Kidney (tissue), 14 donors: Measurements from ENCODE around the gene SLC25A15. TPM values are rescaled to one million over a fixed set of nuclear protein-coding genes. Genes with fewer than 3 reads are reported as not detected.
"Not testable (repeated sequence)": the region's sequence is repeated elsewhere in the genome, so short reads cannot be mapped to it uniquely, and the experiment has no call there.

Experiments
- DNase-seq, 5 donors: peaks; one replicate each; pipeline ENCODE4 v3.0.0-alpha.2; 2013 to 2020
- FAIRE-seq: peaks from 2 replicates; lab custom pipeline; 2012; peaks lifted over from hg19 to GRCh38; lab: Jason Lieb, UNC
- H3K27ac ChIP-seq, 2 donors: one replicate each; pipeline ENCODE4 v1.7.0; 2013; ENCODE audit warnings: low read depth in 2 of 2, low read length in 2 of 2, inconsistent platforms in 1 of 2
- H3K27me3 ChIP-seq: one replicate; pipeline ENCODE4 v1.7.1; 2013; ENCODE audit warnings: low read length, inconsistent platforms; ENCODE audit not compliant: control insufficient read depth, insufficient read depth
- H3K36me3 ChIP-seq, 3 donors: one replicate each; pipeline versions ENCODE4 v1.7.0 to v1.7.1; 2013; ENCODE audit warnings: low read length in 3 of 3, control low read depth in 1 of 3, inconsistent platforms in 1 of 3; ENCODE audit not compliant: insufficient read depth in 3 of 3, control insufficient read depth in 2 of 3
- H3K4me1 ChIP-seq, 3 donors: one replicate each; pipeline versions ENCODE4 v1.7.0 to v1.7.1; 2013; ENCODE audit warnings: low read length in 3 of 3, inconsistent platforms in 1 of 3, low read depth in 1 of 3; ENCODE audit not compliant: control insufficient read depth in 2 of 3, insufficient read depth in 2 of 3
- H3K4me3 ChIP-seq, 3 donors: one replicate each; pipeline versions ENCODE4 v1.7.0 to v1.8.1; 2013; ENCODE audit warnings: low read length in 3 of 3, control low read depth in 1 of 3, inconsistent platforms in 1 of 3
- H3K9ac ChIP-seq, 3 donors: one replicate each; pipeline versions ENCODE4 v1.7.0 to v1.7.1; 2013; ENCODE audit warnings: low read length in 3 of 3, control low read depth in 1 of 3, inconsistent platforms in 1 of 3
- H3K9me3 ChIP-seq, 3 donors: one replicate each; pipeline versions ENCODE4 v1.7.0 to v1.7.1; 2013; ENCODE audit warnings: low read length in 3 of 3, control low read depth in 1 of 3, inconsistent platforms in 1 of 3; ENCODE audit not compliant: control insufficient read depth in 2 of 3, insufficient read depth in 1 of 3
- intact Hi-C: fragments of 100-400 bp; cut with DNase I; formaldehyde crosslinking; loops from one replicate; pipeline ENCODE4 v1.11.1; 2022
- microRNA-seq: library from miRNA; unstranded; fragments of <30 nt; microRNA quantifications from one replicate; pipeline ENCODE4 v1.2.0, GENCODE V29; 2020
- polyA plus RNA-seq: library from polyadenylated mRNA; stranded (reverse); fragments of 350-450 nt; fragmentation: Illumina TruSeq; extraction: RNeasy Lipid Tissue Mini Kit (QIAGEN cat#74804); gene quantifications from one replicate; pipeline ENCODE4 v1.2.3, GENCODE V29; 2014; ENCODE audit warnings: low read depth, low replicate concordance; ENCODE audit not compliant: insufficient read depth
- total RNA-seq: library from RNA; stranded (reverse); fragmentation: NEBNext Ultra II Directional; extraction: Animal tissue kit (Norgen Biotek cat#: 25700); gene quantifications from one replicate; pipeline ENCODE4 v1.2.1, GENCODE V29; 2021
- TF ChIP-seq, protein P1 (sequence below): IDR thresholded peaks from 3 replicates; pipeline ENCODE4 v1.5.1; 2012; ENCODE audit warnings: mild to moderate bottlenecking, moderate library complexity, borderline replicate concordance; ENCODE audit not compliant: insufficient read depth; ENCODE audit errors: extremely low read depth
- donor health status: control.
- donor health status: control.
- donor health status: control.
- donor health status: control.
- donor health status: control.
- donor health status: DM: yes; HTN: yes; CAD: no.
- donor health status: Normal renal cell carcinoma (clear cell type).

The SLC25A15 gene
- total and polyA plus RNA-seq, 2 donors from 2014 or later: 5.4 to 7.7 TPM

GRCh38 chr13:40818926-40819325, 29.5 kb downstream of the SLC25A15 start:
- FAIRE-seq (no peak), DNase-seq (no peak)
- TF ChIP-seq, protein P1, sequence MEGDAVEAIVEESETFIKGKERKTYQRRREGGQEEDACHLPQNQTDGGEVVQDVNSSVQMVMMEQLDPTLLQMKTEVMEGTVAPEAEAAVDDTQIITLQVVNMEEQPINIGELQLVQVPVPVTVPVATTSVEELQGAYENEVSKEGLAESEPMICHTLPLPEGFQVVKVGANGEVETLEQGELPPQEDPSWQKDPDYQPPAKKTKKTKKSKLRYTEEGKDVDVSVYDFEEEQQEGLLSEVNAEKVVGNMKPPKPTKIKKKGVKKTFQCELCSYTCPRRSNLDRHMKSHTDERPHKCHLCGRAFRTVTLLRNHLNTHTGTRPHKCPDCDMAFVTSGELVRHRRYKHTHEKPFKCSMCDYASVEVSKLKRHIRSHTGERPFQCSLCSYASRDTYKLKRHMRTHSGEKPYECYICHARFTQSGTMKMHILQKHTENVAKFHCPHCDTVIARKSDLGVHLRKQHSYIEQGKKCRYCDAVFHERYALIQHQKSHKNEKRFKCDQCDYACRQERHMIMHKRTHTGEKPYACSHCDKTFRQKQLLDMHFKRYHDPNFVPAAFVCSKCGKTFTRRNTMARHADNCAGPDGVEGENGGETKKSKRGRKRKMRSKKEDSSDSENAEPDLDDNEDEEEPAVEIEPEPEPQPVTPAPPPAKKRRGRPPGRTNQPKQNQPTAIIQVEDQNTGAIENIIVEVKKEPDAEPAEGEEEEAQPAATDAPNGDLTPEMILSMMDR: no peak
- no peak overlapping the region for H3K27ac ChIP-seq
- H3K4me1 ChIP-seq: no peaks in the 10 kb centered on the region
- no peaks in the 10 kb centered on the region for H3K27me3 ChIP-seq
- intact Hi-C loops: no loop called here
- peaks cover 0 to 4% (median under 1%) of the 10 kb centered on the region in 3 donors for H3K36me3 ChIP-seq
- H3K9me3 ChIP-seq: no peaks in the 10 kb centered on the region
- H3K4me3 ChIP-seq: no peak overlapping the region
- no peak overlapping the region for H3K9ac ChIP-seq

- H3K9ac ChIP-seq: no peak overlapping the region
- no peak overlapping the region for H3K4me3 ChIP-seq
- H3K27me3 ChIP-seq: no peaks in the 10 kb centered on the region
- peaks cover 0 to 4% (median 0%) of the 10 kb centered on the region in 3 donors for H3K36me3 ChIP-seq
- no peaks in the 10 kb centered on the region for H3K9me3 ChIP-seq
- TF ChIP-seq, protein P1: no peak
- no peak for FAIRE-seq
- intact Hi-C loops: no loop called here
- DNase-seq: no peak
- H3K4me1 ChIP-seq: no peaks in the 10 kb centered on the region
- H3K27ac ChIP-seq: no peak overlapping the region
Measured at GRCh38 chr13:40819797-40820315, 30.4 kb downstream of the SLC25A15 start.

DNA sequence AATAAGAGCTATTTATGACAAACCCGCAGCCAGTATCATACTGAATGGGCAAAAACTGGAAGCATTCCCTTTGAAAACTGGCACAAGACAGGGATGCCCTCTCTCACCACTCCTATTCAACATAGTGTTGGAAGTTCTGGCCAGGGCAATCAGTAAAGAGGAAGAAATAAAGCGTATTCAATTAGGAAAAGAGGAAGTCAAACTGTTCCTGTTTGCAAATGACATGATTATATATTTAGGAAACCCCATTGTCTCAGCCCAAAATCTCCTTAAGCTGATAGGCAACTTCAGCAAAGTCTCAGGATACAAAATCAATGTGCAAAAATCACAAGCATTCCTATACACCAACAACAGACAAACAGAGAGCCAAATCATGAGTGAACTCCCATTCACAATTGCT, 50.3 kb downstream of the SLC25A15 start:
- H3K9me3 ChIP-seq, H3K4me3 ChIP-seq, H3K27me3 ChIP-seq, FAIRE-seq, H3K4me1 ChIP-seq, H3K27ac ChIP-seq, H3K9ac ChIP-seq, DNase-seq, H3K36me3 ChIP-seq, intact Hi-C loops: not testable (repeated sequence)

DNA sequence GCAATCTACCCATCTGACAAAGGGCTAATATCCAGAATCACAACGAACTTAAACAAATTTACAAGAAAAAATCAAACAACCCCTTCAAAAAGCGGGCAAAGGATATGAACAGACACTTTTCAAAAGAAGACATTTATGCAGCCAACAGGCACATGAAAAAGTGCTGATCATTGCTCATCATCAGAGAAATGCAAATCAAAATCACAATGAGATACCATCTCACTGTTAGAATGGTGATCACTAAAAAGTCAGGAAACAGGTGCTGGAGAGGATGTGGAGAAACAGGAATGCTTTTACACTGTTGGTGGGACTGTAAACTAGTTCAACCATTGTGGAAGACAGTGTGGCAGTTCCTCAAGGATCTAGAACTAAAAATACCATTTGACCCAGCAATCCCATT, 51.5 kb downstream of the SLC25A15 start:
- H3K36me3 ChIP-seq, DNase-seq, FAIRE-seq, H3K27me3 ChIP-seq, H3K4me1 ChIP-seq, intact Hi-C loops, H3K9ac ChIP-seq, H3K27ac ChIP-seq, H3K4me3 ChIP-seq, H3K9me3 ChIP-seq: not testable (repeated sequence)

Small RNAs within 50 kb of the gene (microRNA-seq; reads per million reads assigned to microRNA genes)
- gene MIR621: not detected

Other genes with a start within 250 kb of the SLC25A15 start
- gene FOXO1, start 123.0 kb upstream of the SLC25A15 start, total RNA-seq: 54.6 TPM
- gene FOXO1, start 123.0 kb upstream of the SLC25A15 start, polyA plus RNA-seq: 8.6 TPM
- gene MRPS31, start 18.4 kb upstream of the SLC25A15 start, total RNA-seq: 24.3 TPM
- gene MRPS31, start 18.4 kb upstream of the SLC25A15 start, polyA plus RNA-seq: 47.3 TPM
- 95.1 TPM for gene ELF1, start 229.7 kb downstream of the SLC25A15 start, total RNA-seq
- 12.0 TPM for gene ELF1, start 229.7 kb downstream of the SLC25A15 start, polyA plus RNA-seq